Measurements from ENCODE around the gene SLC25A13.
"Not testable (repeated sequence)": the region's sequence is repeated elsewhere in the genome, so short reads cannot be mapped to it uniquely, and the experiment has no call there.

The SLC25A13 gene

DNA sequence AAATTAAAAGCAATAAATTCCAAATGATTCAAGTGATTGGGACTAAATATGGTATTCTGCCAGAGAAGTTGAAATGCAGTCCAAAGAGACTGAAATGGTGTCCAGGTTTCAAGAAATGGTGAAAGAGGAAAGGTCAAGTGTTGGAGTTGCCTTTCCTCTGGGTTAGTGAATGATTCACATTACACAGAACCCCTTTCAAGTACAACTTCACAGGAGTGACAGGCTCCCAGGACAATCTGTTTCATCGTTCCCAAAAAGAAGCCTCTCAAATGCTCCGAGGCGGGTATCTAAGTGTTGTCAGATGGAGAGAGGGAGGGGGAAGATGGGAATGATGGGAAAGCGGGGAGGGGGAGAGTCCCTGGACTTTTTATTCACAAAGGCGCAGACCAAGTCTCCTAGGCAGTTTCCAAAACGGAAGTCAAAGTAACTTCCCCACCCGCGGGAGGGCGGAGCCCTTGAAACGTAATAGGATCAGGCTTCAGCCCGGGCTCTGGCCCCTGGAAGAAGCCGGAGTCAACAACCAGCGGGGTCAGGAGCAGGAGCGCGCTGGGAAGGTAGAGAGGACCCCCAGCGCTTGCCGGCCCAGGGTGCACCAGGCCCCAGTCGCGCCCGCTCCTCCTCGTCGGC, 754 bp downstream of the SLC25A13 start:
- peak; percentile 64 for DNase-seq

DNA sequence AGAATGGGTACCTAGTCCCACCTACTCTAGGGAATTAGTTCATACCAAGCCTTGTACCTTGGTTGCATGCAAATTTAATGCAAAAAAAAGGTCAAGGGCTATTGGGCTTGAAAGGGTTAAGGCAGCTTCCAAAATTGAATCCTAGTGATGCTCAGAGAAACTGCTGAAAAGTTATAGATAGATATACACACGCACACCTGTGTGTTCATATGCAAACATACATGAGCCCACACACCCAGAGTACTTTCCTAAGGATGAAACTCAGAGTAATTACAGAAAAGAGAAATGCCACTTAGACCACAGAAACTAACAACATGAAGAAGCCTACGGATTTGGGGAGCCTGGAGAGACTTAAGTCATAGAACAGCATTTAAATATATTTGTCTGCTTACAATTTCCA, 1.5 kb downstream of the SLC25A13 start:
- peak; percentile 58 for DNase-seq

DNA sequence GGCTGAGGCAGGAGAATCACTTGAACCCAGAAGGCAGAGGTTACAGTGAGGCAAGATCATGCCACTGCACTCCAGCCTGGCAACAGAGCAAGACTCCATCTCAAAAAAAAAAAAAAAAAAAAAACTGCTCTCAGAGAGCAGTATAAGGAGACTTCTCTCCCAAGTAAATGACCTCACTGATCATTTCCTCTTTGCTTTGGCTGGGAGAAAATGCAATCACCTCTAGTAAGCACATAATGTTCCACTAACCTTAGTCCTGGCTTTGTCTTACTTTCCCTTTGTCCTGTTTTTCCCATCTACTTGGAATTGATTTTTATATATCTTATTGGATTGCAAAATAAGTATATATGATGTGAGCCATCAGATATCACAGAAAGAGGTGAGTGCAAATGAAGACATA, 2.5 kb downstream of the SLC25A13 start:
- no peak for DNase-seq

DNA sequence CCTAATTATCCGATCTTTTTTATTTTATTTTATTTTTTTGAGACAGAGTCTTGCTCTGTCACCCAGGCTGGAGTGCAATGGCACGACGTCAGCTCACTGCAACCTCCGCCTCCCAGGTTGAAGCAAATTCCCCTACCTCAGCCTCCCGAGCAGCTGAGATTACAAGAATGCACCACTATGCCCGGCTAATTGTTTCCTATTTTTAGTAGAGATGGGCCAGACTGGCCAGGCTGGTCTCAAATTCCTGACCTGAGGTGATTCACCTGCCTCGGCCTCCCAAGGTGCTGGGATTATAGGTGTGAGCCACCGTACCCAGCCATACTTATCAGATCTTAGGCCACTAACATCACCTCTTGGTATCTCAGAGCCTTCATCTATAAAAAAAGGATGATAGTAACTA, 4.9 kb downstream of the SLC25A13 start:
- no peak for DNase-seq

DNA sequence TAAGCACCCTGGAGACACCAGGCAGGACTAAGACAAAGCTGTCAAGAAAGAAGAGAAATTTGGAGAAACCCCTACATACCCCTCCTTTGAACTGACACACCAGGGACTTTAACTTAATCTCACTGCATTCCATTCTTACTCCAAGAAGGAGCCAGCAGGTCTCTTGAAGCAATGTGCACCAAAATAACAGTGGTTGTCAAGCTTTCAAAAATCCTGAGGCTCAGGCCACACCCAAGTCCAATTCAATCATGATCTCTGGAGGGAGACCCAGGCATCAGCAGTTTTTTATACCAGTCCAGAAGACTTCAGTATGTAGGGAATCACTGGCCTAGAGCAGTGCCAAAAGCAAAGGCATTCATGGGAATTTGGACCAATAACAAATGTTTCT, 6.8 kb downstream of the SLC25A13 start:
- DNase-seq: no peak

DNA sequence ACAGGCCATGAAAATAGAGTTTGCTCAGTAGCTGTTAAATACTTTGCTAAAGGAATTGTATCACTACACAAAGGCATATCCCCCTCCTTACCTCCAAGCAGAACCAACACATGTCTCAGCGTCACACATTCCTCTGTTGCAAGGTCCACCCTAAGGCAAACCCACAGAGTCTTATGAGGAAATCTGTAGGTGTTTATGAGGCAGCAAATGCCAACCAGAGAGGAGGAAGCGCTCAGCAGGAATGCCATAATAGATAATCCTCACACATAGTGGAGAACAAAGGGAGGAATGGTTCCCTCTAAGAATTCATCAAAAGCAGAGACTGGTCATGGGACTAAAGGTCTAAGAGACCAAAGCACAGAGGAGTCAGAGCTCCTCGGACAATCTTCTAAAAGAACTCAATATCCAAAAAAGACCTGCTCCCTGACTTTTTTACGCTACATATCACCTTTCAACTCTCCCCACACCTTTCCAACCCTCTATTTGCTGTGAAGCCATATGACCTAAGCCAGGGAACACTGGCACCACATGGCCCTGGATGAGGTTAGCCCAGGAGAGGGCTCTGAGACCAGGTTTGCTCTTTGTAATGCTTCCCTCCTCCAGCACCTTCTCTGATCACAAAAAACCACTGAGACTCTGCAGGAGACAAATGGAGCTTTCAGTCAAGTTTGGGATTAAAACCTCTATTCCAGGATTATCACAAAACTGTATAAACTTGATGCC, 7.3 kb downstream of the SLC25A13 start:
- no peak for DNase-seq

DNA sequence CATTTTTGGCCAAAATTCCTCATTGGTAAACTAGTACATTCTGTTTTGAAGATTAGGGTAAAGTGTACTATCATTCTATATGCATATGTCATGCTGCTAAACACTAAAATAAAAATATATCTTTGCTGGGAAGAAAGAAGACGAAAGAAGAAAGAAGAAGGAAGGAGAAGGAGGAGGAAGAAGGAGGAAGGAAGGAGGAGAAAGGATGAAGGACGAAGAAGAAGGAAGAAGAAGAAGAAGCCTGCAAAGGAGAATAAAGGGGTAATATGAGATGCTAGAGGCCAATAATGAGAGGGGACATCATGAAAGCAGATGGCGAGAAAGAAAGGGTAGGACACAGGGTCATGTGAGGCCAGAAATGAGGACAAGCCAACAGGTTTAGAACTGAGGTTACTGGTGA, 8.0 kb downstream of the SLC25A13 start:
- DNase-seq: no peak

DNA sequence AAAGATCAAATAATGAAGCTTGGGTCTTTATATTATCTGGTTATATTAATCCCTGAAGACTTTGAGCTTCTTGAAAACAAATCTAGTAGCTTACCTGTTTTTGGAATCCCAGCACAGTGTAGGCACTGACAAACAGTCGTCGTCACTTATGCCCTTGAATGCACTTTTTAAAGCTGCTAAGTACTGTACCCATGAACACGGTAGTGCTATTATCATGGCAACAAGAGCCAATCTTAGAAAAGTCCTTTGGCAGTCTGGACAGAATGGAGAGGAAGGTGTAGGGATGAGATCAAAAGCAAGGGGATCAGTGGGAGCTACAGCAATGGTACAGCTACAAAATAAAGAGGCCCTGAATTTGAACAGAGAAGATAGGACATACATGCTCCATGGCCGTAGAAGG, 9.4 kb downstream of the SLC25A13 start:
- DNase-seq: no peak

DNA sequence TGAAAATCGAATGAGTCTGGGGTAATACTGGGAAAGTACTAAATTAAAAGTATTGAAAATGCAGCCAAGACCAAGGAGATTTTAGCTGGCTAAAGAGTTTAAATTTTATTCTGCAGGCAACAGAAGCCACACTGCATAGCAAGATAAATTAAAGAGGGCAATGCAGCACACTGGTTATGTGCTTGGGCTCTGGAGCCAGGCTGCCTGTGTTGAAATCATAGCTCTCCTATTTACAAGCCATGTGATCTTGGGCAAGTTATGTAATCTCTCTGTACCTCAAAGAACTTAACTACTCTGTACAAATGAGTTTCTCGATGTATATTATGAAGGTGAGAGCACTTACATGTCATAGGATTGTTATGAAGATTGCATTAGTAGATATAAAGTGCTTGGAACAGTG, 9.9 kb downstream of the SLC25A13 start:
- DNase-seq: no peak

- no peak for DNase-seq
These were observed 11.8 kb downstream of the SLC25A13 start for GRCh38 chr7:96310110-96310509.

DNA sequence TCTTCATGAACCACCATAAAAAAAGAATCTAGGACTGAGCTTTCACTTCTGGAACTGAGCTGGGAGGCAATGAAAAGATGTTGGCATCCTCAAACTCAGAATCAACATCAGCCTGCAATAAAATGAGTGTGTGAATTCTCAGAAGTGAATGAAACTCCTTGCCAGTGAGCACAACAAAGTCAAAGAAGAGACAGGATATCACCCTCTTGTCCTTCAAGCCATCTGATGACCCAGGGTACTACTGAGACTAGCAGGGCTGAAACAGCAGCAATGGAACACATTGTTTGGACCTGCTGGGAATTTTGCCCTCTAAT, 13.0 kb downstream of the SLC25A13 start:
- DNase-seq: no peak

- no peak for DNase-seq
These were observed 13.5 kb downstream of the SLC25A13 start for GRCh38 chr7:96308253-96308949.

GRCh38 chr7:96306385-96307125, 15.3 kb downstream of the SLC25A13 start:
- no peak for DNase-seq

DNA sequence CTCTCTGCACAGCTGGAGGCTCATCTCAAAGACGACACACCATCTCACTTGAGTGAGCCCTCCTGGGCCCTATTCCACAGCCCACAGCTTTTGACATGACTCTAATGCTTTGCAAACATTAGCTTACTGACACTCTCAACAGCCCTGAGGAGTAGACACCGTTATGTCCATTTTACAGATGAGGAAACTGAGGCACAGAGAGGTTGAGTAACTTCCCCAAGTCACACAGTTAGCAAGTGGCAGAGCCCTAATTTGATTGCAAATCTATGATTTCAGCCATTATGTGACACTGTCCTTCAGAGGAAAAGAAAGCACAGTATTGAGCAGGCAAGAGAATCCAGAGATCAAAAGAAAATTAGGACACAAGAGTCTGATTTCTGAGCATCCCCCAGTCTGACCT, 16.0 kb downstream of the SLC25A13 start:
- DNase-seq: no peak

DNA sequence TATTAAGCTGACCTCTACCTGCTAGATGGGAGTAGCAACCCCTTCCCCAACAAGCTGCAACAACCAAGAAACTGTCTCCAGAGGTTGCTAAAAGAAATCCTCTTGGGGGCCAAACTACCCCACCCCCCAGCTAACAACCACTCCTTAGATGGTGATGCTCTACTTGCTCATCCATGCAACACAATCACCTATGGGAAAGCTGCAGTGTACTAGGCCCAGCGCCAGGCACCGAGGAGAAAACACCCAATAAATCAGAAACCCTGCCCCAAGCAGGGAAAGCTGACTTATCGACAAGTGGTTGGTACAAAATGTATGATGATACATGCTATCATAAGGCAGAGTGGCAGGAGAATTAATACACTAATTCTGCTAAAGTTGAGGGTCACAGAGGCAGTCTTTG, 17.3 kb downstream of the SLC25A13 start:
- DNase-seq: no peak

DNA sequence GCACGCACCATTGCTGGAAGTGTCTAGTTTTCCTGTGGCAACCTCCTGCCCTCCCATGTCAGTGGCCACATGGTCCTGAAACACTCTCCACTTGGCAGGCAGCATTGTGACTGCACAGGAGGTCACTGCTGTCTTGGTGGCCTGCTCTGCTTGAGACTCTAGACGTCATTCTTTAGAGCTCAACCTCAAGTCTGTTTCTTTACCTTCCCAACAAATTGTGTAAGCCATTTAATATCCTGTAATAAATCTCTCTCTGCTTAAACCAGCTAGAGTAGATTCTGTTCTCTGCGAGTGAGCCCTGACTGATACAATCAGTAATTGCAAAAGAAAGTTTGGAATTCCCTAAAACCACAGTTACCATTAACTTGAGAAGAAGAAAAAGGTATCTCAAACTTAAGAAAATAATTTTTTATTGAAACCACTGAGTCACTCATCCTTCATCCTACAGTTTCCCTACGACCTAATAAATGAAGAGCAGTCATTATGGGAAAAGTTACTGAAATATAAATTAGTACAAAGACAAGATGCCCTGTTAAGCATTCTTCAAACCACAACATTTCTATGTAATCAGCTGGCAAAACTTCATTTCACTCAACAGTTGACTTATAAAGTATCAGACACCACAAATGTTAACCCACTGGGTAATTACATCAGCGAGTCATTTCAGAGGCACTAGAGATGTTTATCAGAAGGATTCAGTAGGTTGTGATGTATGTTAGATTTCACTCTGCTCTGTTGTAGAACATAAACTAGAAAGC, 18.0 kb downstream of the SLC25A13 start:
- DNase-seq: peak; percentile 63

DNA sequence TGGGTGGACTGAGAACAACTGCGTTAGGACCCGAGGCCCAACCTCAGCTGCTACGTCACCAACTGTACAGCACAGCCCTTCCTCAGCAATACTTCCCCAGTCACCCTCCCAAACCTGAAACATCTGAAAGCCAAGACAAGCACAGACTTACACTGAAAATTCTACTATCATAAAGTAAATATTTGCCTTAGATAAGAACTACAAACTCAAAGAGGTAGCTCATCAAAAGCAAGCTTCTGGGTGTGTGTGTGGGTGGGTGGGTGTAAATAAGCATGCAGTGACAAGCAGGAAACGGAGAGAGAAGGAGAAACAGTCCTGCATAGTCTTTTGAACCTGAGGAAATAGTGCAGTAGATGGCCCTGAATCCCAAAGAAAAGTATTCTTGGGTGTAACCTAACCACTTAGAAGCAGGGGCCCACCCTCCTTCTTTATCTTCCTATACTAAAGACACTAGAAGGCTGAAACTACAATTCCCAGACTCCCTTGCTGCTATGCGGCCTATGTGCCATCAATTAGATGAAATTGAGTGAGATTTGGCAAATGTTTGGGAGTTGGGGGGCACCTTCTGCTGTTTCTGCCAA, 18.7 kb downstream of the SLC25A13 start:
- no peak for DNase-seq

- no peak for DNase-seq
These were observed 20.9 kb downstream of the SLC25A13 start for GRCh38 chr7:96300986-96301385.

- DNase-seq: no peak
These were observed 21.4 kb downstream of the SLC25A13 start for GRCh38 chr7:96300502-96300901.

GRCh38 chr7:96299496-96299895, 22.4 kb downstream of the SLC25A13 start:
- DNase-seq: no peak

DNA sequence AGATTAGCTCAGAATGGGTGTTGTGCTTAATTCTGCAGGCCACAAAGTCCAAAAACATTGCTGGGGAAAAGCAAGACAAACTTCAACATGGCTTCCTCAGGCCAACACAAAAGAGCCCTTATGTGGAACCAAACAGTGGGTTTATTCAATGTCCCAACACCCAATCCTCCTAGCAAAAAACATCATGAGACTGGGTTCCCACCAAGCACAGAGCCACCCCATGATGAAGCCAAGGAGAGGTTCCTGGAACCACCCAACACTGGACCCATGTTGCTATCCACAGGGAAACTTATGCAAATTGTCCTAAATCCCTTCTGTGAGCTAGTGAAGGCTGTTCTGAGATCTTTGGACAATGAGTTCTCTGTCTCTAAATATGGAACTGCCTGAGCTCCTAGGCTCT, 24.0 kb downstream of the SLC25A13 start:
- no peak for DNase-seq

DNA sequence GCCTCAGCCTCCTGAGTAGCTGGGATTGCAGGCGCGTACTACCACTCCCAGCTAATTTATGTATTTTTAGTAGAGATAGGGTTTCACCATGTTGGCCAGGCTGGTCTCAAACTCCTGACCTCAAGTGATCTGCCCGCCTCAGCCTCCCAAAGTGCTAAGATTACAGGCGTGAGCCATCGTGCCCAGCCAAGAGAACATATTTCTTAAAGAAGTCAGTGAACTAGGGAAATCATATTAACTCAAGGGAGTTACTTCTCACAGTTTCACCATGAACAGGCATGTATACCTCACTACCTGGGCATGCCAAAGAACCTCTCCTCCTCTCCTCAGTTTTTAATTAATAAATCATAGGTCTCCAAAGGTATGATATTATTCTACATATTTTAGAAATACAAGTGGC, 24.5 kb downstream of the SLC25A13 start:
- DNase-seq: not testable (repeated sequence)

DNA sequence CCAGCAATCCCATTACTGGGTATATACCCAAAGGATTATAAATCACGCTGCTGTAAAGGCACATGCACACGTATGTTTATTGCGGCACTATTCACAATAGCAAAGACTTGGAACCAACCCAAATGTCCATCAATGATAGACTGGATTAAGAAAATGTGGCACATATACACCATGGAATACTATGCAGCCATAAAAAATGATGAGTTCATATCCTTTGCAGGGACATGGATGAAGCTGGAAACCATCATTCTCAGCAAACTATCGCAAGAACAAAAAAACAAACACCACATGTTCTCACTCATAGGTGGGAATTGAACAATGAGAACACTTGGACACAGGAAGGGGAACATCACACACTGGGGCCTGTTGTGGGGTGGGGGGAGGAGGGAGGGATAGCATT, 28.0 kb downstream of the SLC25A13 start:
- not testable (repeated sequence) for DNase-seq
